ENCODE data around the gene SPRY2.
"Not testable (repeated sequence)": the region's sequence is repeated elsewhere in the genome, so short reads cannot be mapped to it uniquely, and the experiment has no call there.

Gene SPRY2

DNA sequence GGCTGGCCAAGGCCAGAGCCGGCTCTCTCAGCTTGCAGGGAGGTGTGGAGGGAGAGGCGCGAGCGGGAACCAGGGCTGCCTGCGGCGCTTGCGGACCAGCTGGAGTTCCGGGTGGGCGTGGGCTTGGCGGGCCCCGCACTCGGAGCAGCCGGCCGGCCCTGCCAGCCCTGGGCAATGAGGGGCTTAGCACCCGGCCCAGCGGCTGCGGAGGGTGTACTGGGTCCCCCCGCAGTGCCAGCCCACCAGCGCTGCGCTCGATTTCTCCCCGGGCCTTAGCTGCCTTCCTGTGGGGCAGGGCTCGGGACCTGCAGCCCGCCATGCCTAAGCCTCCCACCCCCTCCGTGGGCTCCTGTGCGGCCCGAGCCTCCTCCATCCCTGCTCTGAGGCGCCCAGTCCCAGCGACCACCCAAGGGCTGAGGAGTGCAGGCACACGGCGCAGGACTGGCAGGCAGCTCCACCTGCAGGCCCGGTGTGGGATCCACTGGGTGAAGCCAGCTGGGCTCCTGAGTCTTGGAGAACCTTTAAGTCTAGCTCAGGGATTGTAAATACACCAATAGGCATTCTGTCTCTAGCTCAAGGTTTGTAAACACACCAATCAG lies 14.7 kb upstream of the SPRY2 start:
- not testable (repeated sequence) for DNase-seq

DNA sequence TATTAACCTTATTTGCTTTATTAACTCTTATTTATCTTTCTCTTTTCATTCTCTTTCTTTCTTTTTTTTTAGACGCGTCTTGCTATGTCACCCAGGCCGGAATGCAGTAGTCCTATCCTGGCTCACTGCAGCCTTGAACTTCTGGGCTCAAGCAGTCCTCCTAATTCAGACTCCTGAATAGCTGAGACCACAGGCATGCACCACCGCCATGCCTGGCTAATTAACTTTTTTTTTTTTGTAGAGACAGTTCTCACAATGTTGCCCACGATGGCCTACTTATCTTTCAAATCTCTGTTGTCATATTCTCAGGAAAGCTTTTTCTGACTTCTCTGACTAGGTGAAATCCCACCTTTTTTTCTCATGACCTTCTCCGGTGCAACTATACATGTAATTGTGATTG lies 7.8 kb upstream of the SPRY2 start:
- DNase-seq: no peak

DNA sequence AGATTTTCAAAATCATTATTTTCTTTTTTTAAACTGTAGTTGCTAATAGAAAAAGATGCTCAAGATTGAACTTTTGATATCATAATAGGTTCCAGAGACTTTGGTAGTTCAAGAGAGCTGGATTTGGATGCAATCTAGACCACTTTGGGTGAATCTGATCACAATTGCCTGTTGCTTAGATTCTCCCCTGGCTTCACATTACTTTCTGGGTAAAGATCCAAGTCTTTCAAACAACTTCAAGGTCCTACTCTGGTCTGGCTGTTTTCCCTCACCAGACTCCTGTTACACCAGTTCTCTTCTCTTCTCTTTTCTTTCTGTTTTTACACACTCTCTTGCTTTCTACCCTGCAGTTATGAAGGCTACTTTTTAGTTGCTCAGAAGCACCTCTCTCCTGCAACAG lies 7.4 kb upstream of the SPRY2 start:
- no peak for DNase-seq

DNA sequence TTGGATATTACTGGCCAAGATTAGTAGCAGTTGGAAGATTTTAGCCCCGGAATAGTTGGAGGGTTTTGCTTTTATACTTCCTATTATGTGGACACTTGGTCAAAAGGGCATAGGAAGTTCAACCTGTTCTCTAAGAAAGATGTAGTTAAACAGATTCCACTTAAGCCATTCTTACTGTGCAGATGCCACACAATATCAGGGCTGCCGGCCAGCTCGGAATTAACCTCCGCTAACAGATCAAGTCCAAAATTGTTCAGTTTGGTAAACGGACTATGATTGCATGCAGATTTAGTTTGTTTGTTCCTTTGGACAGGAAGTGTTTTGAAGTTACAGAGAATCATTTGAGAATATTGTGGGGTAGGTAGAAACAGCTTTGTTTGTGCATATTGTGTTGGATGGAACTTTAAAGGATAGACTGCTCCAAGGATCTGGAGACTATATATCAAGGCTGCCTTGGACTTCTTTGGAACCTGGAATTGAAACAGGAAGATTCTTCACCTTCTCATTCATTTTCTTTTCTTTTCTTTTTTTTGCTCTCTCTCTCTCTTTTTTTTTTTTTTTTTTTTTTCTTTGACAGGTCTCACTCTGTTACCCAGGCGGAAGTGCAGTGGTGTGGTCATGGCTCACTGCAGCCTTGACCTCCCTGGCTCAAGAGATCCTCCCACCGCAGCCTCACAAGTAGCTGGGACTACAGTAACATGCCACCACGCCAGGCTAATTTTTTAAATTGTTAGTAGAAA lies 5.0 kb upstream of the SPRY2 start:
- no peak for DNase-seq

DNA sequence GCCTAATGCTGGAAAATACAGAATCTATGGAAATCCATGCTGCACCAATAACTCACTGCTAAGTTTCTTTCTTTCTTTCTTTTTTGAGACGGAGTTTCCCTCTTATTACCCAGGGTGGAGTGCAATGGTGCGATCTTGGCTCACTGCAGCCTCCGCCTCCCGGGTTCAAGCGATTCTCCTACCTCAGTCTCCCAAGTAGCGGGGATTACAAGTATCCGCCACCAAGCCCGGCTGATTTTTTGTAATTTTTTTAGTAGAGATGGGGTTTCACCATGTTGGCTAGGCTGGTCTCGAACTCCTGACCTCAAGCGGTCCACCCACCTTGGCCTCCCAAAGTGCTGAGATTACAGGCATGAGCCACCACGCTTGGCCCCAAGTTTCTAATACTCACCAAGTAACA lies 3.1 kb upstream of the SPRY2 start:
- not testable (repeated sequence) for DNase-seq

DNA sequence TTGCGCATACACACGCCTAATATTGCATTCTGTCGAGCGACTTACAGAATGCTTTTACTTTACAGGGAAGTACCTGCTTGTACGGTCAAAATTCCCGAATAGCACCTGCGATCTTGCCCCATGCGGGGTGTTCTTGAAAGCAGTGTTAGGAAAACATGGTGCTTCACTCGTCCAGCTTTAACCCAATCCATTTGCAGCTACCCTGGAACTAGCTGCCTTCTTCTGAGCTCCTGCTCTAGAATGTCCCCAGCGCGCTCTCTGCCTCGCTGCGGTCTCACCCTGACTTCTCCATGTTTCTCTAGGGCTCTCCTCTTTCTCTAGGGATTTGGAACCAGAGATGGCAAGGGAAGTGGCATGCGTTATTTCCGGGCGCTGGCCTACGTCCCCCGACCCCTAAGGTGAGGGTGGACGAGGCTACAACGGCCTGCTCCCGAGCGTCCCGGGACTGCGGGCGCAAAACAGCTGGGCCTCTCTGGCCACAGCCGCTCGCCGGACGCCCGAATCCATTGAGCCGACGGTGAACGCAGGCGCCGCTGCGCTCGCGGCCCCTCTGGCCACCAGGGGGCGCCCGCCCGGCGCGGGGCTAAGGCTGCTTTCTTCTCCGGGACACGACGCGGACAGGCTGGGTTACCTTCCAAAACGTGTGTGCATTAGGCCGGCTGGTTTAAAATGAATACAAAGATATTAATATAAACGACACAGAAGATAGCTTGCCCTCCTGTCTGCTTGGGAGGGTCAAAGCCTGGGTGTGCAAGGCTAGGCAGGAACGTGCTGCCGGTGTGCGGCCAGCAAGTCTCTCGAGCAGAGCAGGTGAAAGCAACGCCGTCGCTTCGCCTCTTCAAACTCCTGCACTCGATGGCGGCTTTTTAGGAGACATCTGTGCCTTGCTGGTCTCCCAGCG lies 1.8 kb upstream of the SPRY2 start:
- peak in 57 of 58 donors; percentile 53 to 89 (median 79) for DNase-seq

DNA sequence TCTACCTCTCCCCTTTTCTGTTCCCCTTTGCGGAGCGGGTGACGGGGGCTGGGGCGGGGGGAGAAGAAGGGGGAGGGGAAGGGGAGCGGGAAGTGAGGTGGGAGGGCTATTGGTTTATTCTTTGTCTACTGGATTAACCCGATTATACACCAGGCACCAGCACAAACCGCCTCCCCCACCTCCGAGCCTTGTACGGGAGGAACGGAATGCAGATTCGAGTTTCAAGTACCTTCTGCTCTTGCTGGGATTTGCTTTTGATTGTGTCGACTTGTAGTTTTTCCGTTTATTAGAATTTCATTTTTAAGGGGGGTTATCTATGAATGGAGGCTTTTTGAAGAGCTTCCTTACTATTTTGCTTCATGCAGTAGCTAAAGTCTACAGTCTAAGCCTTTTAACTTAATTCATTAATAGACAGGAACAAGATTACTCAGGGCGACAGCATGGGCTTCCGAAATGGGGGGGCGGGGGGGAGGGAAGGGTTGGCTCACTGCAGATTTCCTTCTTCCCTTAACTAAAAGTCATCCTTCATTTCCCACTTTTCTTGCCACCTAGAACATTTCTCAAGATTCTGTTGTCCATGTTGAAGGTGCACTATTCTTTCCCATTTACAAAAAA lies 937 bp upstream of the SPRY2 start:
- DNase-seq: peak in 41 of 58 donors; percentile 8 to 85 (median 47)

DNA sequence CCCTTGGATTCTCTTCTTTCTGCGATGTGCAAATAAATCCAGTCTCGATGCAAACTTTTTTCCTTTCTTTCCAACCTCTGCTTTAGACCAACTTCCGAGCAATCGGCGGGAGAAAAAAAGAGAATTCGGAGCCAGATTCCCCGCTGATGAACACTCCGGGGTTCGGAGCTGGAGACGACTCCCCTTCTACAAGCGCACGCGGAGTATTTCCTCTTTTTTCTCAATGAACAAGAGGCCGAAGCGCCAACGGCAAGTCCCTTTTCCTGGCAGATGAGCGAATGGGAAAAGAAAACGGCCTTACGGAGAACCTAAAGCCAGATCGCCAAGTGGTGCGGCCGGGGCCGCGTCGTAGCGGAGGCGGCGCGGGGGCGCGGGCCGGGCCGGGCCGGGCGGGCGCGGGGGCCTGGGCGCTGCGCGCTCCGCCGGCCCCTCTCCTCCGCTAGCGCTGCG lies 250 bp downstream of the SPRY2 start:
- DNase-seq: peak in 19 of 58 donors; percentile 12 to 74 (median 58)

DNA sequence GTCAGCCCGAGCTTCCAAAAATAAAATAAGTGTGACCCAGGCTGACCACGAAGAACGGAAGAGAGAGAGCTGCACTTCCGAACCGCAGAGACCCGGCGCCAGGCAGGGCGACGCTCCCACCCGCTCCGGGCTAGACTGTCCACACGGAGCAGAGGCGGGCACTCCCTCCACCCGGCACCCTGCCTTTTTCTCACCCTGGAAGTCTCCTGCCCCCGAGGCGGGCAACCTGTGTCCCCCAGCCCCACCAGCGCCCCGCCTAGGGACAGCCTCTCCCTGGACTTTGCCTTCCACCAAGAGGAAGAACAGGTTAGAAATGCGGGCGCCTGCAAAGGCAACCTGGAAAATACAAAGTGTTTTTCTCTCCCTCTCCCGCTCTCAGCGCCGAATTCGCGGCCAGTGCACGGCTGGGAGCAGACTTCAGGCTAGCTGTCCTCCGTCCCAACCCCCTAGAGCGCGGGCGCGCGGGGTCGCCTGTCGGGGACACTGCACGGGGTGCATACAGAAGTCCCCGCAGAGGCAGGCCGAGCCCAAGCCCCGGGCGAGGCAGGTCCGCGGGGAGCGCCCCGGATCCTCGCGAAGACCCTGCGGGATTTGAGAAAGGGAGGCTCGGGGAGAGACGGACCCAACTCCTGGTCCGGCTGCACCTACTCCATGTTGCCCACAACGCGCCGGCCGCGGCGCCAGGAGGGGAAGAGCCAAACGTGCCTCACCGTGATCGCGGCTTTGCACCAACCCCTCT lies 845 bp downstream of the SPRY2 start:
- peak in 44 of 58 donors; percentile 8 to 75 (median 46) for DNase-seq

DNA sequence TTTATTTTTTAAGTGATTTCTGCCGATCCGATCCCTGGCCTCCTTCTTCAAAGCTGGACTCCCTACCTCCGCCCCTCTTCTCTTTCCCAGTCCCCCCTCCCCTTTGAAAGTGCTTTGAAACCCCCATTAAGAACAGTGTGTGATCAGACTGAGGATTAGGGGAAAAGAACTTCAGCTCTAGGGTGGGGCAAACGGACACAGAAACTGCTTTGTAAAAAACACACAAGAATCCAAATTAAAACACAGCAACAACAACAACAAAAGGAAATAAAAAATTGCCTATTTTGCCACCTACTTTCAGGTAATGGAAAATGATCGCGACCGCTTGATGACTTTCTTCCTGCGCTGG lies 1.4 kb downstream of the SPRY2 start:
- DNase-seq: peak in 2 of 58 donors; percentile 28 to 40

DNA sequence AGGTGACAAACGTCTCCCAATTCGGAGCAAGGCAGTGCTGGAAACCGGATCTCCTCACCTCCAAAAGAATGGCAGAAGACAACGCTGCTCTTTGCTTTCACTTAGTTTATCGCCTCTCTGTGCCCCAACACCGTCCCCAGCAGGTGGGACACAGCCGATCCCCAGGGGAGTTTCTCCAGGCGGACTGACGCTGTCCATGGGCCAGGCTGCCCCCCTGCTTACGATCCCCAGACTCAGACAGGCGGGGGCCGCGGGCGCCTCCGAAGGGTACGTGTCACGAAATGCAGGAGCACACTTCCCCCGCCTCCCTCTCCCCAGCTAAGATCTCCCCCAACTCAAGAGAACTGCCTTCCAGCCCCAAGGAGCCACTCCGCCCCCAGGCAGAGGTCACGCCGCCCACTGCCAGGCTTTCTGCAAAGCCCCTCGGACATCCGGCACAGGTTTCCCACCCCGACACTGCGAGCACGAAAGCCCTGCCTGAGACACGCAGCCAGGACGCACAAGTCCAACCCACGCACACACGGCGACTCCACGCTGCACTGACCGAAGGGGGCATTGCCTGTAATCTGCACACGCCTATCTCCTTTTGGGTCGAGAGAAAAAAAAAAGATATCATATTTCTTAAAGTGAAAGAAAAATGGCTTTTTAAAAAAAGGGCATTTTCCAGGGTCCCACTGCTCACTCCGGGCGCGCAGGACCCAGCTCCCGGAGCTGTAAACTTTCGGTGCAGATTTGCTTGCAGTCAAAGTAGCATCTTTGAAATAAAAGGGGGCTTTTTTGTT lies 2.0 kb downstream of the SPRY2 start:
- DNase-seq: peak; percentile 4 to 88 (median 74)

DNA sequence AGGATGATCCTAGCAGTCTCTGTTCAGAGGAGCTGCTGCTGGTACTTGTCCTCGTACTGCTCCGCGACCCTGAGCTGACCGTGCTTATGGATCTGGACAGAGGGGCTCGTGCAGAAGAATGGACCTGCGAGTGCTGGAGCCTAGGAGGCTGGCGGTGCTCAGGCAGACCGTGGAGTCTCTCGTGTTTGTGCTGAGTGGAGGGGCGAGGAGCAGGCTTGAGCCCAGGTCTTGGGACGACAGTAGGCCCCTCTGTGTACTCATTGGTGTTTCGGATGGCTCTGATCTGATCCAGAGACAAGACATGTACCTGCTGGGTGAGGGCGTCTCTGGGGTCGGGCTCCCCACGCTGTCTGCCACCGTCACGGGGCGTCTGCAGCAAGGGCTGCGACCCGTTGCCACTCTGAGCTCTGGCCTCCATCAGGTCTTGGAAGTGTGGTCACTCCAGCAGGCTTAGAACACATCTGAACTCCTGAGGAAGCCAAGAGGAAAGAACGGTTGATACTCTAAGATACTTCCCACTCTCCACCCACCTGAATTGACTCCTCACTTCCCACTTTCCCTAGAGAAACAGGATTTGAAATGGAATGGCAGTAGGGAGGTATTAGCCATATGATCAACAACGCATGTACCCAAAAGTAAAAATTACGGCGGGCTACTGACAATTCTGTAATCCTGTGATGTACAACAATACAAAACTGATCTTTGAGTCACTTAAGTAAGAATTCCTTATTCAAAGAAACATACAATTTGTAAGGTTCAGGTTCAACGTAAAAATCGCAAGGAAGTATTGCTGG lies 3.4 kb downstream of the SPRY2 start:
- peak in 32 of 58 donors; percentile 5 to 62 (median 27) for DNase-seq

DNA sequence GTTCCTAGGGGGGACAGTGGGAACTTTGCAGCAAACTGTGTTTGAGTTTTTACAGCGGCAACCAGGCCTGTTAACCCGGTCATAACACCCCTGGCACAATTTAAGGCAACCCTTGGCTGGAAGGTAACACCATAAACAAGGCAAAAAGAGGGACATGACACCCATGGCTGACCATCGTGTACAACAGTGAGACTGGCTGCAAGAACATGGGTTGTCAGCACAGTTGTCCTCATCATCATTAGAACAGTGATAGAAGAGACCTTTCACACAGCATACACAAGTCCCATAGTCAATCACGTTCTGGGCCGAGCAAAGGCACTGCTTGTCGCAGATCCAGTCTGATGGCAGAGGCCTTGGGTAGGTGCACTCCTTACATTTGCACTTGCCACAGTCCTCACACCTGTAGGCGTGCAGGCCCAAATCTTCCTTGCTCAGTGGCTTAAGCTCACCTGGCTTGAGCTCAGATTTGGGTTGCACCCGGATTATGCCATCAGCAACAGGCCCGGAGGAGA lies 4.1 kb downstream of the SPRY2 start:
- DNase-seq: peak in 15 of 58 donors; percentile 24 to 62 (median 39)

DNA sequence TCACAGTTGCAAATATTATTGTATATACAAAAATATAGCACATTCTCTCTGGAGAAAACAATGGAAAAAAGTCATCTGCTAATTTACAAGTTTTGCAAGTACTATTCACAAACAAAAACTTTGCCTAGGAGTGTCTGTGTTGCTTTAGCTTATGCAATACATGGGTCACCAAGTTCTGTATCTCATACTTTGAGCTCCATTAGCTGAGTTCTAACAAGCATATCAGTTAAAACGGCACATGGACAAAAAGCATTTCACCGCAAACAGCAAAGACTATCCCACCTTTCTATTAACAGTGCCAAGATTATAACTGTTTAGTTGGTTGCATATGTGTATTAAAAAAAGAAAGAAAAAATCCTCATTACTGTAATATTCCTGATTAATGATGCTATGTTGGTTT lies 4.6 kb downstream of the SPRY2 start:
- DNase-seq: no peak

DNA sequence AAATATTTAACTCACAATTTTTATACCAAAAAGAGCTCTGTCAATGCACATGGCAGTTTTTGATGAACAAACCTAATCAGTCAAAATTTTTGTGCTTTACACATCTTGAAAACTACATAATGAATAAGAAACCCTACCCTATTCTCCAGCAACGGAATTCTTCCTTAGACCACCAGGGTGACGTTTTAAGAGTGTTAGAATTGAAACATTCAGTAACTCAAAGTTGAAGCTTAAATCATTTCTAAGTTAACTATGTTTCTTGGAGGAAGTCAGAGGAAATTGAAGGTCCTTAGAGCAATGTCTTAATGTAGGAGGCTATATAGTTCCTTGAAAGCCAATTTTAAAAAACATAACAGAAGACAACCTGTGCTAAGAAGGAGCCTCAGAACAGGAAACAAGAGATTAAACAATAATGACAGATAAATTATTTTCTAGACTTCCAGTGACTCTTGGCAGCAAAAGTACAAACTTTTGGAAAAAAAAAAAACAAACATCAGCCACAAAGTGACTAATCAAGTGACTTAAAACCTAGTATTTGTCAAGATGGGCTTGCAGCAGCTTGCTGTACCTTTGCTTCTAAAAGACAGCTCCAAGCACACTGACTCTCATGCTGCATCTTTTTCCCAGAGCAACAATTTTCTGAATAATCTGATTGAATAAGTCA lies 6.2 kb downstream of the SPRY2 start:
- DNase-seq: no peak

DNA sequence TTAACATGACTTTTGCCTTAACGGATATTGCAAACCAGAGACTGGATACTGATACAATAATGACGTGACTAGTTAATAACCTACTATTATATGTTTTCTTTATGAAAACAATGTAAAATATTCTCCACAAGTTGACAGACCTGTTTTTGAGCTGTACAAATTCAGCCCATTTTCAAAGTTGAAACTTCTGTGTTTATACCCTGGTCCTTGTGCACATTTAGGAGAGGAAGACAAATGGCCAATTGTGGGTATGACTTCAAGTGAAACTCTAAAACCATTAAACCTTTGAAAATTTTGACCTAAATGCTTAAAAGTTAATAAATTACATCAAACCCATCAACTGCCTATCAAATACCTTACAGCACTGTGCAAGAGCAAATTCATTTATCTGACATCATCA lies 8.9 kb downstream of the SPRY2 start:
- DNase-seq: no peak

DNA sequence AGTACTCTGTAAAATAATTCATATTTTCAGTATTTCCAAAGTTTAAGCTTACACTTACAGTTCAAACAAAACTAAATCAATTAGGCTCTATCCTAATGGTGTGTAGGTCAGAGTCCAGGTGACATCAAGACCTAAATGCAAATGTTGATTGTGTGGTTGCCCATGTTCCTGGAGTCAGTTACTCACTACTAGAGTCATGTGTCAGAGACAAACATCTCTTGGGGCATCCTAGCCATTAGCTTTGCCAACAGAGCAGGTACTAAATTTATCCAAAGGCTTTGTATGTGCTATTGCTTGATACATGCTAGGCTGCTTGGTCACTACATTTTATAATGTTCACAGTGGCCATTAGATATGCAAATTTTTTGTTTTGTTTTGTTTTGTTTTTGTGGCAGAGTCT lies 11.7 kb downstream of the SPRY2 start:
- no peak for DNase-seq

DNA sequence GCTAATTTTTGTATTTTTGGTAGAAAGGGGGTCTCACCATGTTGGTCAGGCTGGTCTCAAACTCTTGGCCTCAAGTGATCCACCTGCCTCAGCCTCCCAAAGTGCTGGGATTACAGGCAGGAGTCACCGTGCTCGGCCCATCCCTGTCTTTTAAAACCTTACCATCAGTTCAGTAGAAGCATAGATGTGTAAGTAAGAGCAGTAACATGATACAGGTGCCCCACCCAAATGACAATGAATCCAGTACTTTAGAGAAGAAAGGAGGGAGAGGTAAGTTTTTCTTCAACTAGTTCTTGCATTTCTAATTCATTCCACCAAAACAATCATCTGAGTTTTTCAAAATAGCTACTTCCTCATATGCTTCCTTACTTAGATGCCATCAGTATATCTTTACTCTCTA lies 21.9 kb downstream of the SPRY2 start:
- no peak for DNase-seq

Data from anterior cingulate cortex (tissue), 58 donors.